Measurements from ENCODE around the gene RXRA.

DNA sequence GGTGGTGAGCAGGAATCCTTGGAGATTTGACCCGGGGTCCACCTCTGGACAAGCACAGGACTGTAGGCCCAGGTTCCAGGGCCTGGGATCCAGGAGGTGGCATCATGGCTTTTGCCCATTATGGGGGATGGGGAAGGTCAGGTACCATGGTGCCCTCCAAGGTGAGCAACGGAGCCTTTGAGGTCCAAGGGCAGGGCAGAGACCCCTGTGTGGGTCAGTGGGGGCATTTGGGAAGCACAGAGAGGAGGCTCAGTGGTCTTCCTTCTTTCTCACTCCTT, 117.7 kb downstream of the RXRA start:
- TF ChIP-seq, protein P1, sequence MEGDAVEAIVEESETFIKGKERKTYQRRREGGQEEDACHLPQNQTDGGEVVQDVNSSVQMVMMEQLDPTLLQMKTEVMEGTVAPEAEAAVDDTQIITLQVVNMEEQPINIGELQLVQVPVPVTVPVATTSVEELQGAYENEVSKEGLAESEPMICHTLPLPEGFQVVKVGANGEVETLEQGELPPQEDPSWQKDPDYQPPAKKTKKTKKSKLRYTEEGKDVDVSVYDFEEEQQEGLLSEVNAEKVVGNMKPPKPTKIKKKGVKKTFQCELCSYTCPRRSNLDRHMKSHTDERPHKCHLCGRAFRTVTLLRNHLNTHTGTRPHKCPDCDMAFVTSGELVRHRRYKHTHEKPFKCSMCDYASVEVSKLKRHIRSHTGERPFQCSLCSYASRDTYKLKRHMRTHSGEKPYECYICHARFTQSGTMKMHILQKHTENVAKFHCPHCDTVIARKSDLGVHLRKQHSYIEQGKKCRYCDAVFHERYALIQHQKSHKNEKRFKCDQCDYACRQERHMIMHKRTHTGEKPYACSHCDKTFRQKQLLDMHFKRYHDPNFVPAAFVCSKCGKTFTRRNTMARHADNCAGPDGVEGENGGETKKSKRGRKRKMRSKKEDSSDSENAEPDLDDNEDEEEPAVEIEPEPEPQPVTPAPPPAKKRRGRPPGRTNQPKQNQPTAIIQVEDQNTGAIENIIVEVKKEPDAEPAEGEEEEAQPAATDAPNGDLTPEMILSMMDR (IDR thresholded peaks at IDR 0.05; ENCODE audit: poor library complexity, severe bottlenecking), result no peak
- TF ChIP-seq EZH2 (IDR thresholded peaks at IDR 0.05; ENCODE audit: borderline replicate concordance, insufficient read depth, low read length, poor library complexity, severe bottlenecking), result no peak
- TF ChIP-seq RAD21 (conservative IDR thresholded peaks at IDR 0.05), result no peak
- TF ChIP-seq POLR2AphosphoS5 (IDR thresholded peaks at IDR 0.05), result no peak
- TF ChIP-seq, protein P2, sequence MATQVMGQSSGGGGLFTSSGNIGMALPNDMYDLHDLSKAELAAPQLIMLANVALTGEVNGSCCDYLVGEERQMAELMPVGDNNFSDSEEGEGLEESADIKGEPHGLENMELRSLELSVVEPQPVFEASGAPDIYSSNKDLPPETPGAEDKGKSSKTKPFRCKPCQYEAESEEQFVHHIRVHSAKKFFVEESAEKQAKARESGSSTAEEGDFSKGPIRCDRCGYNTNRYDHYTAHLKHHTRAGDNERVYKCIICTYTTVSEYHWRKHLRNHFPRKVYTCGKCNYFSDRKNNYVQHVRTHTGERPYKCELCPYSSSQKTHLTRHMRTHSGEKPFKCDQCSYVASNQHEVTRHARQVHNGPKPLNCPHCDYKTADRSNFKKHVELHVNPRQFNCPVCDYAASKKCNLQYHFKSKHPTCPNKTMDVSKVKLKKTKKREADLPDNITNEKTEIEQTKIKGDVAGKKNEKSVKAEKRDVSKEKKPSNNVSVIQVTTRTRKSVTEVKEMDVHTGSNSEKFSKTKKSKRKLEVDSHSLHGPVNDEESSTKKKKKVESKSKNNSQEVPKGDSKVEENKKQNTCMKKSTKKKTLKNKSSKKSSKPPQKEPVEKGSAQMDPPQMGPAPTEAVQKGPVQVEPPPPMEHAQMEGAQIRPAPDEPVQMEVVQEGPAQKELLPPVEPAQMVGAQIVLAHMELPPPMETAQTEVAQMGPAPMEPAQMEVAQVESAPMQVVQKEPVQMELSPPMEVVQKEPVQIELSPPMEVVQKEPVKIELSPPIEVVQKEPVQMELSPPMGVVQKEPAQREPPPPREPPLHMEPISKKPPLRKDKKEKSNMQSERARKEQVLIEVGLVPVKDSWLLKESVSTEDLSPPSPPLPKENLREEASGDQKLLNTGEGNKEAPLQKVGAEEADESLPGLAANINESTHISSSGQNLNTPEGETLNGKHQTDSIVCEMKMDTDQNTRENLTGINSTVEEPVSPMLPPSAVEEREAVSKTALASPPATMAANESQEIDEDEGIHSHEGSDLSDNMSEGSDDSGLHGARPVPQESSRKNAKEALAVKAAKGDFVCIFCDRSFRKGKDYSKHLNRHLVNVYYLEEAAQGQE (IDR thresholded peaks at IDR 0.05; ENCODE audit: borderline replicate concordance), result no peak
- TF ChIP-seq TAF1 (IDR thresholded peaks at IDR 0.05; ENCODE audit: low read depth), result no peak
- TF ChIP-seq MXI1 (conservative IDR thresholded peaks at IDR 0.05; ENCODE audit: poor library complexity, severe bottlenecking), result no peak
- no peak for TF ChIP-seq EP300 (conservative IDR thresholded peaks at IDR 0.05; ENCODE audit: poor library complexity, severe bottlenecking)
- no peak for TF ChIP-seq SMC3 (conservative IDR thresholded peaks at IDR 0.05; ENCODE audit: poor library complexity)
